ENCODE measurements around the gene COPE.

The COPE gene

GRCh38 chr19:18851673-18852325, 67.4 kb downstream of the COPE start:
- no peak for DNase-seq (ENCODE audit: low read depth)

GRCh38 chr19:18850471-18851375, 68.5 kb downstream of the COPE start:
- no peak for DNase-seq (ENCODE audit: low read depth)

DNA sequence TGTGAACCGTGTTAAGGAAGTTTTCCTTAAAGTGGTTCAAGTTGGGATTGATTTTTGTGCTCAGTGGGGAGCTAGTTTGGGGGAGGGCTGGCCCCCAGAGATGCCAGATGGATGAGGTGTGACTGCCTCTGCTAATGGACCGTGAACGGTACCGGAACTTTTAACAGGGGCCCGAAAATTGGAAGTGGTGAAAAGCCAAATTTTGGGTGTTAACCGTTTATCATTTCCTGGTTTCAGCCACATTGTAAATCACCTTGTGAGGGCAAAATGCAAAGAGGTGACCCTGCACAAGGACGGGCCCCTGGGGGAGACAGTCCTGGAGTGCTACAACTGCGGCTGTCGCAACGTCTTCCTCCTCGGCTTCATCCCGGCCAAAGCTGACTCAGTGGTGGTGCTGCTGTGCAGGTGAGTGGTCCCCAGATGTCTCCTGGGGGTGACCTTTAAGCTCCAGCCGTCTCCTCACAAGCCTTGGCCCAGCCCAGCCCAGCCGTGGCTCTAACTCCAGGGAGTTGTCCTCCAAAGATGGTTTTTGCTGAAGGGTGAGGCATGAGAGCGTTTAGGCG, 69.3 kb downstream of the COPE start:
- no peak for DNase-seq (ENCODE audit: low read depth)
